ENCODE measurements around the gene RNF225. TPM values are rescaled to one million over a fixed set of nuclear protein-coding genes. Genes with fewer than 3 reads are reported as not detected.
"Not testable (repeated sequence)": the region's sequence is repeated elsewhere in the genome, so short reads cannot be mapped to it uniquely, and the experiment has no call there.

Gene RNF225
- total RNA-seq, 1 donor from 2014 or later: not detected

- DNase-seq (no peak), ATAC-seq (no peak)
- intact Hi-C loops (cut with micrococcal nuclease): no loop called here
Observed at GRCh38 chr19:58401840-58402421, 6.5 kb downstream of the RNF225 start.

- not testable (repeated sequence) for ATAC-seq
Observed at GRCh38 chr19:58403920-58404478, 8.5 kb downstream of the RNF225 start.

GRCh38 chr19:58406818-58407657 lies 11.6 kb downstream of the RNF225 start:
- DNase-seq (no peak), ATAC-seq (no peak)
- intact Hi-C loops (cut with micrococcal nuclease): no loop called here

More at GRCh38 chr19:58403920-58404478, 8.5 kb downstream of the RNF225 start:
- DNase-seq; intact Hi-C loops (cut with micrococcal nuclease): not testable (repeated sequence)

GRCh38 chr19:58407658-58408151 lies 12.2 kb downstream of the RNF225 start:
- DNase-seq (no peak), ATAC-seq (peak; percentile 9)
- intact Hi-C loops (cut with micrococcal nuclease): no loop called here

GRCh38 chr19:58408152-58409009 lies 12.9 kb downstream of the RNF225 start, which contains the start of gene ZNF584:
Gene ZNF584, plus strand, starts transcription at chr19:58408649. Its CDS starts 499 bp downstream, at chr19:58409148.
- intact Hi-C loops (cut with micrococcal nuclease): no loop called here
- peak; percentile 97 for DNase-seq
- peak; percentile 98 for ATAC-seq

- intact Hi-C loops (cut with micrococcal nuclease): no loop called here
- ATAC-seq (peak; percentile 44), DNase-seq (peak; percentile 48)
Observed at GRCh38 chr19:58409010-58409790, 13.7 kb downstream of the RNF225 start.

- DNase-seq (no peak), ATAC-seq (no peak)
- intact Hi-C loops (cut with micrococcal nuclease): no loop called here
Observed at GRCh38 chr19:58416604-58417003, 21.1 kb downstream of the RNF225 start.

- DNase-seq (no peak), ATAC-seq (no peak)
- intact Hi-C loops (cut with micrococcal nuclease): no loop called here
Observed at GRCh38 chr19:58417071-58417470, 21.6 kb downstream of the RNF225 start.

GRCh38 chr19:58428617-58429016 lies 33.2 kb downstream of the RNF225 start:
- no peak for ATAC-seq
- DNase-seq: no peak
- intact Hi-C loops (cut with micrococcal nuclease): no loop called here

- intact Hi-C loops (cut with micrococcal nuclease): no loop called here
- DNase-seq: no peak
- ATAC-seq: no peak
Observed at GRCh38 chr19:58429745-58430144, 34.3 kb downstream of the RNF225 start.

- intact Hi-C loops (cut with micrococcal nuclease): no loop called here
- DNase-seq (no peak), ATAC-seq (no peak)
Observed at GRCh38 chr19:58434217-58434616, 38.8 kb downstream of the RNF225 start.

- peak; percentile 97 for ATAC-seq
- intact Hi-C loops (cut with micrococcal nuclease): no loop called here
- DNase-seq: peak; percentile 96
Observed at GRCh38 chr19:58439576-58440554, 44.4 kb downstream of the RNF225 start, which contains the start of gene ZNF132. Gene ZNF132, minus strand, starts transcription at chr19:58440153. Its CDS starts 332 bp downstream, at chr19:58439821.

GRCh38 chr19:58440556-58440955 lies 45.1 kb downstream of the RNF225 start:
- intact Hi-C loops (cut with micrococcal nuclease): no loop called here
- ATAC-seq (peak; percentile 6), DNase-seq (no peak)

GRCh38 chr19:58442986-58443385 lies 47.5 kb downstream of the RNF225 start:
- ATAC-seq; DNase-seq; intact Hi-C loops (cut with micrococcal nuclease): not testable (repeated sequence)

Data from left ventricle myocardium superior (tissue), 1 donor.